GM23248 (cell line): Measurements from ENCODE around the gene DOK1.

ENCODE experiments used
- EZH2 ChIP-seq: fragments of 200-600 bp; sonication (generic); IDR thresholded peaks from 2 replicates; pipeline ENCODE4 v1.6.1; 2018; ENCODE audit warnings: antibody characterized with exemption, mild to moderate bottlenecking; ENCODE audit not compliant: insufficient read depth, poor library complexity, severe bottlenecking
- EZH2phosphoT487 ChIP-seq: fragments of 200-600 bp; sonication (generic); IDR thresholded peaks from 2 replicates; pipeline ENCODE4 v1.6.1; 2018; ENCODE audit warnings: antibody characterized with exemption, moderate library complexity, mild to moderate bottlenecking, low read depth; ENCODE audit not compliant: insufficient read depth

- TF ChIP-seq EZH2 (no peak), EZH2phosphoT487 (no peak)
These were observed 17.8 kb downstream of the DOK1 start for GRCh38 chr2:74572178-74572925.
